Natural killer cell (primary cell): ENCODE results near the gene ARHGEF12. TPM values are rescaled to one million over a fixed set of nuclear protein-coding genes. Genes with fewer than 3 reads are reported as not detected.

Experiments
- ATAC-seq, 3 donors: fragments of 150-1000 bp in 2 of 3; fragments of 200-7000 bp in 1 of 3; cut with Tn5 transposase; 1 replicate in 1 of 3; 2 replicates in 2 of 3; pipeline ENCODE4 v1.10.0; 2021; ENCODE audit warnings: mild to moderate bottlenecking in 2 of 3, moderate library complexity in 2 of 3
- DNase-seq, 2 donors: peaks; one replicate each; pipeline versions ENCODE4 v3.0.0 to v3.0.0-alpha.2; 2013 to 2021; ENCODE audit warnings: mixed read lengths in 1 of 2
- H3K27ac ChIP-seq: one replicate; pipeline ENCODE4 v1.5.1; 2013; ENCODE audit warnings: mild to moderate bottlenecking, low read length
- H3K27me3 ChIP-seq: one replicate; pipeline ENCODE4 v1.6.1; 2013; ENCODE audit warnings: low read length; ENCODE audit not compliant: control insufficient read depth, insufficient read depth
- H3K36me3 ChIP-seq: one replicate; pipeline ENCODE4 v1.6.1; 2013; ENCODE audit warnings: low read length; ENCODE audit not compliant: control insufficient read depth, insufficient read depth
- H3K4me1 ChIP-seq: one replicate; pipeline ENCODE4 v1.6.1; 2013; ENCODE audit warnings: low read length; ENCODE audit not compliant: control insufficient read depth, insufficient read depth
- H3K4me3 ChIP-seq: one replicate; pipeline ENCODE4 v1.5.1; 2013; ENCODE audit warnings: low read length
- H3K9me3 ChIP-seq: one replicate; pipeline ENCODE4 v1.6.1; 2013; ENCODE audit warnings: low read length; ENCODE audit not compliant: control insufficient read depth, insufficient read depth
- H3K27ac Mint-ChIP-seq, 2 donors: one replicate each; pipeline ENCODE4 v1.8.0; 2022; ENCODE audit warnings: mild to moderate bottlenecking in 2 of 2, mixed read lengths in 2 of 2, moderate library complexity in 1 of 2
- H3K27me3 Mint-ChIP-seq, 2 donors: one replicate each; pipeline ENCODE4 v1.8.0; 2022; ENCODE audit warnings: low read depth in 2 of 2, mixed read lengths in 2 of 2
- H3K36me3 Mint-ChIP-seq: one replicate; pipeline ENCODE4 v1.8.0; 2022; ENCODE audit warnings: mixed read lengths
- H3K4me1 Mint-ChIP-seq, 2 donors: one replicate each; pipeline ENCODE4 v1.8.0; 2022; ENCODE audit warnings: mixed read lengths in 2 of 2
- H3K4me3 Mint-ChIP-seq: one replicate; pipeline ENCODE4 v1.8.0; 2022; ENCODE audit warnings: mild to moderate bottlenecking, moderate library complexity, mixed read lengths
- H3K9me3 Mint-ChIP-seq, 2 donors: one replicate each; pipeline ENCODE4 v1.8.0; 2022; ENCODE audit warnings: mixed read lengths in 2 of 2
- CTCF ChIP-seq: fragments of 200-600 bp; IDR thresholded peaks from one replicate; pipeline ENCODE4 v1.8.0; 2022; ENCODE audit warnings: antibody characterized with exemption
- WGBS: methylation state at CpG from one replicate; pipeline ENCODE4 v1.1.7; 2013; ENCODE audit warnings: missing lambda C conversion rate; ENCODE audit not compliant: insufficient coverage; 5-methylcytosine and 5-hydroxymethylcytosine counted together
- intact Hi-C: fragments of 100-400 bp; cut with micrococcal nuclease; formaldehyde crosslinking; loops from one replicate; pipeline ENCODE4 v1.14.2; 2022
- total RNA-seq, 4 donors: library from RNA; stranded (reverse); fragments of 120-200 nt in 1 of 4; gene quantifications; one replicate each; pipeline versions ENCODE4 v1.2.3 to v1.2.4, GENCODE V29; 2013 to 2022

The ARHGEF12 gene
- total RNA-seq, 3 donors from 2014 or later (not counting 1 experiment from before 2014, with no cell fraction given), result 38.4 to 52.3 (median 42.1) TPM

GRCh38 chr11:120303004-120303637 is 33.1 kb upstream of the ARHGEF12 start:
- ATAC-seq (peak; percentile 55 to 81 (median 78)), DNase-seq (peak; percentile 47 to 81)
- WGBS, result 34% methylated on average over 3 of the region's 3 CpGs
- no peak overlapping the region for H3K27ac Mint-ChIP-seq
- no peaks in the 10 kb centered on the region for H3K9me3 Mint-ChIP-seq
- no peak overlapping the region for H3K4me3 Mint-ChIP-seq
- Histone ChIP-seq H3K27ac (no peak overlapping the region), H3K27me3 (no peaks in the 10 kb centered on the region), H3K4me3 (no peak overlapping the region), H3K9me3 (no peaks in the 10 kb centered on the region), H3K4me1 (no peaks in the 10 kb centered on the region), H3K36me3 (no peaks in the 10 kb centered on the region)
- peaks cover 10 to 19% of the 10 kb centered on the region in 2 donors for H3K27me3 Mint-ChIP-seq
- no peaks in the 10 kb centered on the region for H3K4me1 Mint-ChIP-seq
- peak; percentile 96 for TF ChIP-seq CTCF
- intact Hi-C loops, result no loop called here
- H3K36me3 Mint-ChIP-seq, result no peaks in the 10 kb centered on the region

- Histone ChIP-seq H3K36me3 (no peaks in the 10 kb centered on the region), H3K4me1 (no peaks in the 10 kb centered on the region), H3K27me3 (no peaks in the 10 kb centered on the region), H3K9me3 (no peaks in the 10 kb centered on the region), H3K4me3 (no peak overlapping the region), H3K27ac (no peak overlapping the region)
- Mint-ChIP-seq H3K9me3 (no peaks in the 10 kb centered on the region), H3K4me1 (no peaks in the 10 kb centered on the region), H3K36me3 (no peaks in the 10 kb centered on the region), H3K27ac (no peak overlapping the region), H3K27me3 (peaks cover 5 to 16% of the 10 kb centered on the region in 2 donors), H3K4me3 (no peak overlapping the region)
- DNase-seq, result no peak
- ATAC-seq, result no peak
- no peak for TF ChIP-seq CTCF
- intact Hi-C loops, result no loop called here
Observed at GRCh38 chr11:120304526-120304925, 31.7 kb upstream of the ARHGEF12 start.

GRCh38 chr11:120305286-120305685 is 30.9 kb upstream of the ARHGEF12 start:
- intact Hi-C loops, result no loop called here
- 81% methylated on average over 12 of the region's 12 CpGs for WGBS
- DNase-seq (no peak), ATAC-seq (no peak)
- TF ChIP-seq CTCF, result no peak
- no peaks in the 10 kb centered on the region for H3K36me3 ChIP-seq
- no peaks in the 10 kb centered on the region for H3K4me1 ChIP-seq
- H3K27me3 ChIP-seq, result peaks cover 2% of the 10 kb centered on the region
- no peak overlapping the region for H3K27ac Mint-ChIP-seq
- no peak overlapping the region for H3K4me3 Mint-ChIP-seq
- no peaks in the 10 kb centered on the region for H3K9me3 ChIP-seq
- no peak overlapping the region for H3K27ac ChIP-seq
- H3K4me1 Mint-ChIP-seq, result no peaks in the 10 kb centered on the region
- no peaks in the 10 kb centered on the region for H3K9me3 Mint-ChIP-seq
- H3K36me3 Mint-ChIP-seq, result no peaks in the 10 kb centered on the region
- peaks cover 5 to 13% of the 10 kb centered on the region in 2 donors for H3K27me3 Mint-ChIP-seq
- H3K4me3 ChIP-seq, result no peak overlapping the region
